ENCODE results near the gene FBXL19.

FBXL19 gene

DNA sequence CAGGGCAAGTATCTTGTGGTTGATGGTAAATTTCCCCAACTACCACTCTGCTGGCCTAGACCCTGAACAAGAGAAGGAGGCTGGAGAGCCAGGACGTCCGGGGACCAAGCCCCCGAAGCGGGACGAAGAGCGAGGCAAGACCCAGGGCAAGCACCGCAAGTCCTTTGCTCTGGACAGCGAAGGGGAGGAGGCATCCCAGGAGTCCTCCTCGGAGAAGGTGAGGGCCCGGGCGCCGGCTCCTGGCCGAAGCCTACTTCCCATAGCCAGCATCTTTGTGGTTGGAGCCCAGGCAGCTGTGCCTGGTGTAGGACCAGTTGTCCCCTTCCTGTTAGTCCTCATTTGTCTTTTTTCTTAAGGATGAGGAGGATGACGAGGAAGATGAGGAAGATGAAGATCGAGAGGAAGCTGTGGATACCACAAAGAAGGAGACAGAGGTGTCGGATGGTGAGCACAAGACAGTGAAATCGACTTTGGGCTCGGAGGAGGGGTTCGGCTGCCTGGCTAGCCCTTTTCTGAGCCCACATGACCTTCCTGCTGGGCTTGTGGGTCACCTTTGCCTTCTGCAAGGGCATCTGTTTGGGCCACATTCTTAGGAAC, 46.0 kb downstream of the FBXL19 start:
- DNase-seq, result no peak

DNA sequence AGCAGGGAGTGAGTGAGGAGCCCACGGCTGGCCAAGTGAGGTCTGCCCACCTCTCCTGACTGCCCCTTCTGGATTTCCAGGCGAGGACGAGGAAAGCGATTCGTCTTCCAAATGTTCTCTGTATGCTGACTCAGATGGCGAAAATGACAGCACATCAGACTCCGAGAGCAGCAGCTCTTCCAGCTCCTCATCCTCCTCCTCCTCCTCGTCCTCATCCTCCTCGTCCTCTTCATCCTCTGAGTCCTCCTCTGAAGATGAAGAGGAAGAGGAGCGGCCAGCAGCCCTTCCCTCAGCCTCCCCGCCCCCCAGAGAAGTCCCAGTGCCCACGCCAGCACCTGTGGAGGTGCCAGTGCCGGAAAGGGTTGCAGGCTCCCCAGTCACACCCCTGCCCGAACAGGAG, 47.9 kb downstream of the FBXL19 start:
- DNase-seq, result no peak

DNA sequence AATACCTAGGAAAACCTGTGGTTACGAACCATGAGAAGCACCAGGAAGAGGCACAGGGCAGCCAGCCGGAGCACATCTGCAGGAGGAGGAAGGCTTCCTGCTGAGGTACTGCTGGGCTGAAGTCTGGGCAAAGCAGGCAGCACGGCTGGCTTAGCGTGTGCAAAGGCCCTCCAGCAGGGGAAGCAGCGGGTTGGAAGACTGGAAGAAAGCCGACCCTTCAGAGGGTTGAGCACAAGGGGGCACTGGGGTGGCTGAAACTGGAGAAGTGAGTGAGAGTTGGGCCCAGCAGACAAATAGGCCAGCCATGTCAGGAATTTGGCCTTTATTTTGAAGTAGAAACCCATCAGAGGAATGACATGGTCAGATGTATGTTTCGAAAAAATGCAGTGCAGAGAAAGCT, 49.5 kb downstream of the FBXL19 start:
- DNase-seq, result no peak

DNA sequence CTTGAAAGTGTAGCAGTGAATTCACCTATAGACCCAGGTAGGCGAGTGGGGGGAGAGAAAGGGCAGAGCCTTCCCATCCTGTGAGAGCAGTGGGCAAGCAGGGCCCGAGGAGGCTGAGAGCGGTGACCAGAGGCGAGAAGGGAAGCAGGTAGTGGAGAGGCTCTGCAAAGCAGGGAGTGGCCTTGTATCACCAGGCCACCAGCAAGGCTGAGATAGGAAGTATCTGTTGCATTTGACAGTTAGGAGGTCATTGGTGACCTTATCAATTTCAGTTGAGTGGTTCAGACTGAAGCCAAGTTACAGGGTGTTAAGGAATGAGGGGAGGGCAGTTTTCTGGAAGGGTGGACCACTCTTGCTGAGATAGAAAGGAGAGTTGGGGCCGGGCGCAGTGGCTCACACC, 51.0 kb downstream of the FBXL19 start:
- no peak for DNase-seq

DNA sequence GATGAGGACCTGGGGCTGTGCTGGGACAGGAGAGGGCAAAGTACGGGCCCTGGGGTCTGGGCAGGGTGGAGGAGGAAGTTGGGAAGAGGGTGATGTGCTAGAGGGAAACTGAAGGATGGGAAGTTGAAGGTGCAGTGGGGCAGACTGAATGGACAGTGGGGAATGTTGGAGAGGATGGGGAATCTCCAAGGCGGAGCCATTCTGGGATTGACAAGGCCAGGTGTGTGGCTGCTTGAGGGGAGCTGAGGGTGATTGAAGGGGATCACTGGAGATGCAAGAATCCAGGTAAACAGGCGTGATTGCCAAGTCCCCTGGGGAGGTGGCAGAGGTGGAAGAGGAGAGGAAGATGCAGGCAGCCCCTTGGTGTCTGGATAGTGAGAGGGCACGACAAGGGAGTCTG, 53.1 kb downstream of the FBXL19 start:
- DNase-seq, result no peak

DNA sequence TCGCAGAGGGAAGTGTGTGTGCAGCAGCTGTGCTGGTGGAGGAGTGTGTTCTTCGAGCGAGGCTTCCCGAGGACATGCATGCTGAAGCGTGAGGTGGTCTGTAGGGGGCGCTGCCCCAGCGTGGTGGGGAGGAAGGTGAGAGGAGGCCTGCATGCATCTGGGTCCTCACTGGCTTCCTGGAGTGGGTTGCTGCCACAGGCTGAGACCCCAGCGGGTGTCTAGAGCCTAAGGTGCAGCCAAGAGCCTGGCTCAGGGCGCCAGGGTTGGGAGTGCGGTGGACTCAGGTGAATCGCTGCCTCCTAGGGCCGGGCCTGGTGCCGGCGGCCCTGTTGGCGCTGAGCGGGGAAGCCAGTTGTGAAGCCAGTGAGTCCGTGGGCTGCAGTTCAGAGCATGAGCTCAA, 54.1 kb downstream of the FBXL19 start:
- DNase-seq, result no peak

DNA sequence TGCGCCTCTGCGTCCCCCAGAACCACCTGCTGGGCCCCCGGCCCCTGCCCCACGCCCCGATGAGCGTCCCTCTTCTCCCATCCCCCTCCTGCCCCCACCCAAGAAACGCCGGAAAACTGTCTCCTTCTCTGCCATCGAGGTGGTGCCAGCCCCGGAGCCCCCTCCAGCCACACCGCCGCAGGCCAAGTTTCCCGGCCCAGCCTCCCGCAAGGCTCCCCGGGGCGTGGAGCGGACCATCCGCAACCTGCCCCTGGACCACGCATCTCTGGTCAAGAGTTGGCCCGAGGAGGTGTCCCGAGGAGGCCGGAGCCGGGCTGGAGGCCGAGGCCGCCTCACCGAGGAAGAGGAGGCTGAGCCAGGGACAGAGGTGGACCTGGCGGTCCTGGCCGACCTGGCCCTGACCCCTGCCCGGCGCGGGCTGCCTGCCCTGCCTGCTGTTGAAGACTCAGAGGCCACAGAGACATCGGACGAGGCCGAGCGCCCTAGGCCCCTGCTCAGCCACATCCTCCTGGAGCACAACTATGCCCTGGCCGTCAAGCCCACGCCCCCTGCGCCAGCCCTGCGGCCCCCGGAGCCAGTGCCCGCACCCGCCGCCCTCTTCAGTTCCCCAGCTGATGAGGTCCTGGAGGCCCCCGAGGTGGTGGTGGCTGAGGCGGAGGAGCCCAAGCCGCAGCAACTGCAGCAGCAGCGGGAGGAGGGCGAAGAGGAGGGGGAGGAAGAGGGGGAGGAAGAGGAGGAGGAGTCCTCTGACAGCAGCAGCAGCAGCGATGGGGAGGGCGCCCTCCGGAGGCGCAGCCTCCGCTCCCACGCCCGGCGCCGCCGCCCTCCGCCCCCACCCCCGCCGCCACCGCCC, 56.0 kb downstream of the FBXL19 start:
- no peak for DNase-seq

DNA sequence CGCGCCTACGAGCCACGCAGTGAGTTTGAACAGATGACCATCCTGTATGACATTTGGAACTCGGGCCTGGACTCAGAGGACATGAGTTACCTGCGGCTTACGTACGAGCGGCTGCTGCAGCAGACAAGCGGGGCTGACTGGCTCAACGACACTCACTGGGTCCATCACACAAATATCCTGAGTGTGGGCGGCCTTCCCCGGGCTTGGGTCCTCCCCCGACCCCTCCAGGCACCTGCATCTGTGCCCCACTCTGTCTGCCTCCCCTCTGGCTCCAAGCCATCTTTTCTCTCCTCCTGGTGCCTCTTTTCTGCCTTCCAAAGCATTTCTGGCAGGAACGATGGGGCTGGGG, 56.6 kb downstream of the FBXL19 start:
- no peak for DNase-seq

DNA sequence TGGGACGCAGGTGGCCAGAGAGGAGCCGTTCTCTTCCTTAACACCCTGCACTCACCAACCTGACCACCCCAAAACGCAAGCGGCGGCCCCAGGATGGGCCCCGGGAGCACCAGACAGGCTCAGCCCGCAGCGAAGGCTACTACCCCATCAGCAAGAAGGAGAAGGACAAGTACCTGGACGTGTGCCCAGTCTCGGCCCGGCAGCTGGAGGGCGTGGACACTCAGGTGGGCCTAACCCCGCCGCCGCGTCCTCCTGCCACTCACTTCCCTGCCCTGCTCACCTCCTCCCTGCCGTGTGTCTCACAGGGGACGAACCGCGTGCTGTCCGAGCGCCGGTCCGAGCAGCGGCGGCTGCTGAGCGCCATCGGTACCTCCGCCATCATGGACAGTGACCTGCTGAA, 57.1 kb downstream of the FBXL19 start:
- DNase-seq, result no peak

DNA sequence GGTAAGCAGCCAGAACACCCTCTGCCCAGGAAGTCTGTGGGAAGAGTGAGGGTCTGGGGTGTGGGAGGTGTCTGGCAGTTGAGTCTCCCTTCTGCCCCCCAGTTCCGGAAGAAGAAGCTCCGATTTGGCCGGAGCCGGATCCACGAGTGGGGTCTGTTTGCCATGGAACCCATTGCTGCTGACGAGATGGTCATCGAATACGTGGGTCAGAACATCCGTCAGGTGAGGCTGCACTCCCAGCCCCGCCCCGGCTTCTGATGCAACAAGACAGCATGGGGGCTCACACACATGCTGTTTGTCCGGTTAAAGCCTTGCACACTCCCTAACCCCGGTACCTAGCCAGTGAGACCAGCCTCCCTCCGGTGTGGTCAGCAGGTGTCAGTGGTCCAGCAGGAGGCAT, 57.6 kb downstream of the FBXL19 start:
- DNase-seq, result no peak

DNA sequence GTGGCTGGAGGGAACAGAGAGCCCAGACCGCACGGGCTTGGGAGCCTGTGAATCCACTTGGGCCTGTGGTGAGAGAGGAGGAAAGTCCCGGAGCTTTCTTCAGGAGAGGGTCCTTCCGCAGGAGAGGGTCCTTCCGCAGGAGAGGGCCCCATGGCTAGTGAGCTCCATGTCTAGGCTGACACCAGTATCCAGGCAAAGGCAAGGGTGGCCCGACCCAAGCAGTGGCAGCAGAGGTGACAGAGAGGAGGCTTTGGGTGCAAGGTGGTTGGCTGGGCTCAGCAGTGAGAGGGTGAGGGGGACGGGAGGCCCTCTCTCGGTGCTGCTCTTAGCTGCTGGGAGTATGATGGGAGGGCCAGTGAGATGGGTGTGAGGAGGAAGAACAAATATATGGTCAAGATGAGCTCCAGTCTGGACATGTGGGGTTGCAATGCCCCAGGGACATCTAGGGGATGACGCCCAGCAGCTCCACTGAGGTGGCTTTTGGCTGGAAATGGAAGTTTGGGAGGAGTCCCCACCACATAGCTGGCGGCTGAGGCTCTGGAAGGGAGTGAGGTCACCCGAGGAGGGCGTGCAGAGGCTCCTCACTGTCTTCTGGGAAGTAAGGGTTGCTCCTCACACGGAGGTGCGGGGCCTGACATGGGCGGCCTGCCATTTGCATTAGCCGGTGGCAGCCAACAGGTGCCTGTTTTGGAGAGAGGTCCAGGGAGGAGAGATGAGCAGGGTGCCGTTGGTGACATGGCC, 59.3 kb downstream of the FBXL19 start:
- no peak for DNase-seq

DNA sequence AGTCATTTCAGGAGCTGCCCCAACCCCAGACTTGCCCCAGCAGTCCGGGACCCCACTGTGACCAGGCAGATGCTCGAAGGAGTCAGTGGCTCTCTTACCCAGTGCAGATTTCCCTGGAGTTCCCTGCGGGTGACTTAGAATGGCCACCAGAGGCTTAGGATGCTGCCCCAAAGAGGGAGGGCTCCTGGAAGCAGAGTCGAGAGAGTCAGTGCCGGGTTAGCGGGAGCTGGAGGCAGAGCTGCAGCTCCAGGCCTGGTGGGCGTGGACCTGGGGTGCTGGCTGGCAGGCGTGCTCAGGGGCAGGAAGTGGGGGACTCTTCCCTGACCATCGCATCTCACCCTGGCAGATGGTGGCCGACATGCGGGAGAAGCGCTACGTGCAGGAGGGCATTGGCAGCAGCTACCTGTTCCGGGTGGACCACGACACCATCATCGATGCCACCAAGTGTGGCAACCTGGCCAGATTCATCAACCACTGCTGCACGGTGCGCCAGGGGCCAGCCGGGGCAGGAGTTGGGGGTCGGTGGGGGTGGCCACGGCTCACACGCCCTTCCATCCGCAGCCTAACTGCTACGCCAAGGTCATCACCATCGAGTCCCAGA, 60.0 kb downstream of the FBXL19 start:
- DNase-seq, result no peak

DNA sequence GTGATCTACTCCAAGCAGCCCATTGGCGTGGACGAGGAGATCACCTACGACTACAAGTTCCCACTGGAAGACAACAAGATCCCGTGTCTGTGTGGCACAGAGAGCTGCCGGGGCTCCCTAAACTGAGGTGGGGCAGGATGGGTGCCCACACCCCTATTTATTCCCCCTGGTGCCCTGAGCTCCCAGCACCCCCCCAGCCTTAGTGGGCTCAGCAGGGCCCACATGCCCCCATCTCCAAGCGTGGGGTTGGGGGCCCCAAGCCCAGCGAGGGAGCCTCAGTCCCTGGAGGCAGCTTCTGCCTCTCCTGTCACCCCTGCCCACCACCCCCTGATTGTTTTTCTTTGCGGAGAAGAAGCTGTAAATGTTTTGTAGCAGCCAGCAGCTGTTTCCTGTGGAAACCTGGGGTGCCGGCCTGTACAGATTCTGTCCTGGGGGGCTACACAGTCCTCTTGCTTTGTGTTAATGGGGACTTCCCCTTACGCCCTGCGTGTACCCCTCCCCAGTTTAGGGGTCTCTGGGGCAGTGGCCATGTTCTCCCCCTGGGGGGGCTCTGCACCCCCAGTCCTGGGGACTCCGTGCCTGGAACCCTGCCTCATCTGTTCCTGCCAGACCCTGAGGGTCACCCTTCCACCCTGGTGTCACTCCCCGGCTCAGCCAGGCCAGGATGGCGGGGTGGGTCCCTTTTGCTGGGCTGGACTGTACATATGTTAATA, 60.7 kb downstream of the FBXL19 start:
- DNase-seq, result no peak

DNA sequence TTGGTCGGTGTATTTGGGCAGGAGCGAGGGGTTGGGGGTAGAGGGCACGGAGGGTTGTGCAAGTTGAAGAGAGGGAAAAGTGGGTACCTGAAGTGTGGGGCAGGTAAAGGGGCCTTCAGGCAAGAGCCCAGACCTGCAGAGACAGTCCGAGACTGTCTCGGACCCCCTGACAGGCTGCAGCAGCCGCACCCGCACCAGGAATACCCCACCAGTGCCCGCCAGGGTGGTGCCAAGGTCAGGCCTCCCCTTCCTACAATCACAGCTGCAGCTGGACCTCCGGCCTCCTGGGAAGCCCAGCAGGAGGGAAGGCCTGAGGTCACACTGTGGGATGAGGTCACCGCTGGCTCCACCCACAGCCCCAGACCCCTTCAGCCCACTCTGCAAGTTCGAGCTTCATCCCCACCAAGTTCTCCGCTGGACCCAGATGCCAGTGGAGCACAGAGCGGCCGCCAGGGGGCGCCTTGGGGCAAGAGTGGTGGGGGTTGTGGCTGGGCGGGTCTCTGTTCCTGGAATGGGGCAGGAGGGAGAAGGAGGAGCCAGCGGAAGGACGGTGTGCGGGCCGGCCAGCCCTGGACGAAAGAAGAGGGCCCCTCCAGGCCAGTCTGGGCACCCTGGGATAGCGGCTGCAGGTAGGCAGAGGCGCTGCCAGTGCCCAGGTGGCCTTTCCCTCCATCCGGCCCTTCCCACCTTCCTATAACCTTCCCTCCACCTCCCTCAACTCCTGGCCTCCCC, 61.5 kb downstream of the FBXL19 start, which contains the start of gene HSD3B7:
HSD3B7 (plus strand) TSS at position 539 of the 732 bp plus-strand sequence. CDS start 452 bp downstream, outside the sequence.
- peak; percentile 30 for DNase-seq

DNA sequence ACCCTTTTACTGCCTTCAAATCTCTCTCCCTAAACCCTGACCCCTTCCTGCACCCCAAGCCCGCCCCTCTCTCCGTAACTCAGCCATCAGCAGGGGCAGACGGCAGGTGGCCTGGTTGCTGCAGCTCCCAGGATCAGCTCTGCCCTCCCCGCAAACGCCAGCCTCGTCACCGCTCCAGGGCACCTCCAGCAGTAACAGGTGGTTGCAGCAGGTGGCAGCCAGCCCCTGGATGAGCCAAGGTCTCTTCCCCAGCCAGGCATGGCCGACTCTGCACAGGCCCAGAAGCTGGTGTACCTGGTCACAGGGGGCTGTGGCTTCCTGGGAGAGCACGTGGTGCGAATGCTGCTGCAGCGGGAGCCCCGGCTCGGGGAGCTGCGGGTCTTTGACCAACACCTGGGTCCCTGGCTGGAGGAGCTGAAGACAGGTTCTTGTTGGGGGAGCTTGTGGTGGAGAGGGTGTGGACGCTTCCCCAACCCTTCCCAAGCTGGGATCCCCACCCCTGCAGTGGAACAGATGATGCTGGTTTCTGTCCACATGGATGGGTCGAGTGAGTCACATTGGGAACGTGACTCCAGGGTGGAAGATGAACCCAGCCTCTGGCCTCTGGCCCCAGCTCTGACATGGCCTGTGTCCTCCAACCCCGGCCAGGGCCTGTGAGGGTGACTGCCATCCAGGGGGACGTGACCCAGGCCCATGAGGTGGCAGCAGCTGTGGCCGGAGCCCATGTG, 62.2 kb downstream of the FBXL19 start:
- no peak for DNase-seq

DNA sequence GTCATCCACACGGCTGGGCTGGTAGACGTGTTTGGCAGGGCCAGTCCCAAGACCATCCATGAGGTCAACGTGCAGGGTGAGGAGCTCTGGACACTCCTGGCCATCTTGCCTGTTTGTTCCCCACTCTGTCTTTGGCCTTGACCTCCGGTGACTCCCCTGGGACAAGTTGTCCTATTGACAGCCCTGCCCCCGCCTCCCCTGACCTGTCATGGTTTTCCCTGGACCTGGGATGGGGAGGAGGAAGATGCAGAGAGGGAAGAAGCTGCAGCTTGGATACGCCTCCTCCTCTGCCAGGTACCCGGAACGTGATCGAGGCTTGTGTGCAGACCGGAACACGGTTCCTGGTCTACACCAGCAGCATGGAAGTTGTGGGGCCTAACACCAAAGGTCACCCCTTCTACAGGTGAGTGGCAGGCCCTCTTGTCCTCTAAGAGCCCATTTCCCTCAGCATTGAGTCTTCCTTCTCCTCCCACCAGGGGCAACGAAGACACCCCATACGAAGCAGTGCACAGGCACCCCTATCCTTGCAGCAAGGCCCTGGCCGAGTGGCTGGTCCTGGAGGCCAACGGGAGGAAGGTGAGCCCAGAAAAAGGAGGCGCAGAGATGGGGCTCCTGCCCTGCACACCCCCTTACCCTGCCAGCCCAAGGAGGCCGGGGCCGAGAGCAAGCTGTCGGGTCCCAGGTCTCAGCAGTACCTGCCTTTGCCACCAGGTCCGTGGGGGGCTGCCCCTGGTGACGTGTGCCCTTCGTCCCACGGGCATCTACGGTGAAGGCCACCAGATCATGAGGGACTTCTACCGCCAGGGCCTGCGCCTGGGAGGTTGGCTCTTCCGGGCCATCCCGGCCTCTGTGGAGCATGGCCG, 63.0 kb downstream of the FBXL19 start:
- DNase-seq, result no peak

DNA sequence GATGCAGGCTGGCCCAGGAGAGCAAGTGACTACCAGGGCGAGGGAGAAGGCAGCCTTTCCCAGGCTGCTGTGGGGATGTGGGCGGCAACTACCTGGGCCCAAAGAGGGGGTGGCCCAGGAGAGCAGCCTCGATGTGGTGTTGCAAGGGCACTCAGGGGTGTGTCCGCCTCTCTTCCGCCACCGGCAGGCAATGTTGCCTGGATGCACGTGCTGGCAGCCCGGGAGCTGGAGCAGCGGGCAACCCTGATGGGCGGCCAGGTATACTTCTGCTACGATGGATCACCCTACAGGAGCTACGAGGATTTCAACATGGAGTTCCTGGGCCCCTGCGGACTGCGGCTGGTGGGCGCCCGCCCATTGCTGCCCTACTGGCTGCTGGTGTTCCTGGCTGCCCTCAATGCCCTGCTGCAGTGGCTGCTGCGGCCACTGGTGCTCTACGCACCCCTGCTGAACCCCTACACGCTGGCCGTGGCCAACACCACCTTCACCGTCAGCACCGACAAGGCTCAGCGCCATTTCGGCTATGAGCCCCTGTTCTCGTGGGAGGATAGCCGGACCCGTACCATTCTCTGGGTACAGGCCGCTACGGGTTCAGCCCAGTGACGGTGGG, 64.3 kb downstream of the FBXL19 start:
- DNase-seq, result no peak

DNA sequence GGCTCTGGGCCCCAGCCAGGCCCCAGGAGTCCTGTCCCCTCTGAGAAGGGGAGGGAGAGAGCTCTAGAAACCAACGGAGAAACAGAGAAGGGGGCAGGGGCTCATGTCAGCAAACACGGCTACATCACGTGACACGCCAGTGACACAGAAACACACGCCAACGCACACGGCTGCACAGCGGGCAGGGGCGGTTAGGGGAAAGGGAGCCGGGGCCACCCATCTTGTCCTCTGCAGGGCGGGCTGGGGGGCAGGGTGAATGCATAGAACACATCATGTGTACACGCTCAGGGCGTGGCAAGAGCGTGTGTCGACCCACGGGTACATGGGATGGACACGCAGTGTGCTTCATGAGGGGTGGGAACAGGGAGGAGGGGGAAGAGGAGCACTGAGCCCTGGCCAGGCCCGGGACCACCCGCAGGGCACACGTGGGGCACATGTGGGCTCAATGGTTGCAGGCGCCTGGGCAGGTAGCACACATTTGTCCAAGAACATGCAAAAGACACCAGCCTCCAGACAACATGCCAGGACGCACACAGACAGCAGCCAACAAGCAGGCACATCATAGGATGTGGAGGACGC, 66.2 kb downstream of the FBXL19 start:
- no peak for DNase-seq

DNA sequence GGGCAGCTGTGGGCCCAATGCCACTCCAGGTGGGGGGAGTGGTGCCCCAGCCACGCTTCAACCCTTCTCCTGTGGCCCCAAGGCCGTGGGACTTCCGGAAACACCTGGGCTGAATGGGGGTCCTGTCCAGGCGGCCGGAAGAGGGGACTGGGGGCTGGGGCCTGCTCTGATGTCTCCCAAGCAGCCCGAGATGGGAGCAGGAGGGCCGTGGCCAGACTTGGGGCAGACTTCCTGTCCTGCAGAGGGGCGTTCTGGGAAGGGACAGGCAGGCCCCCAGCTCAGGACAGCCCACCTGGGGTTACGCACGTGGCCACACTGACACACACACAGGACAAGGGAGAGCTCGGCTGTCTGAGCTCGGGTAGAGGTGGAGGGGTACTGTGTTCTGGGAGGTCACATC, 66.7 kb downstream of the FBXL19 start:
- DNase-seq, result no peak

DNA sequence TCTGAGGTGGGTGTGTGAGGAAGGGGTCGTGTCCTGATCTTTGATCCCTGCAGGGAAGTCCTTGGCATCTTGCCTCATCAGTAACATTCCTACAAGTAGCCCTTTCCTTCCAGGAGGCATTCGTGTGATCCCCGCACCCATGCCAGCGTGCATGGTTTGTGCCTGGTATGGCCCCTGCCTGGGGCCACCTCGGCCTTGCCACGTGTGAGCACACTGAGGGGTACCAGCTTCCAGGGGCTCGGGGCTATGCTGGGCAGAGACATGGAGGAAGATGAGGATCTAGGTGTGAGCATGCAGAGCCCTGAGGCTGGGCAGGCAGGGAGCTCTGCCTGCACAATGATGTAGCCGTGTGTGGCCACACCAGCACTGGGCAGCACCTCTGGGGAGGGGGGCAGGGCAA, 67.7 kb downstream of the FBXL19 start:
- DNase-seq, result no peak

All from GDM1 (cell line).